ENCODE measurements around the gene GLRX3. TPM values are rescaled to one million over a fixed set of nuclear protein-coding genes. Genes with fewer than 3 reads are reported as not detected.

GLRX3 gene
- total and polyA plus RNA-seq, 2 donors (not counting 3 experiments of a cell fraction or from before 2014, with no cell fraction given) = 71.6 to 132 TPM

DNA sequence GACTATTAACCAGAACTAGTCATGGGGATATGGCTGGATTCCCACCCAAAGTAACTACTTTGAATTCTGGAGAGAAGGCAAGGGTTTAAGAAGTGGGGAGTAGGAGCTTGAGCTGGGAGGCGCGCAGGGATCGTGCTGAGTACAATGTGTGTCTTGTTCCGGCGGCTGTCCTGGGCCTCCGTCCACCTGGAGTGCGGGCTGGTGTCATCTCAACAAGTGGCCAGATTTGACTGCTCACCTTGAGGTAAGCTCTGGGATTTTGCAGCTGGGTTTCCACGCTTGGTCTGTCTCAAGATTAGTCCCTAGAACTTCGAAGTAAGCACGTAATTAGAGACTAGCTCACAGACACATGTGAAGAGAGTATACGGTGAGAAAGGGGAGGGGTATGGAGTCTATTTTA, 49.4 kb downstream of the GLRX3 start:
- FAIRE-seq (no peak), DNase-seq (ENCODE audit: low read depth, low spot score) (no peak)
- no peaks in the 10 kb centered on the region for H3K27me3 ChIP-seq (ENCODE audit: control insufficient read depth in 2 of 2, insufficient read depth in 2 of 2, low read length in 2 of 2)
- no peak overlapping the region for H3K4me2 ChIP-seq (ENCODE audit: insufficient read depth, low read length)
- ChIA-PET POLR2A (no interaction called here), CTCF (interaction anchor here (0.9 kb wide), 1 partner anchor 1689 kb away, joined by 3 read pairs; no protein-coding TSS in a partner anchor)
- peaks cover 2% of the 10 kb centered on the region for H3K79me2 ChIP-seq (ENCODE audit: control insufficient read depth, insufficient read depth, low read length)
- no TSS peak for BruUV-seq (replicated peaks)
- intact Hi-C loops (cut with micrococcal nuclease) = no loop called here
- no peak overlapping the region for H3K27ac ChIP-seq (ENCODE audit: insufficient read depth, low read depth, low read length)
- no peaks in the 10 kb centered on the region for H3K9me3 ChIP-seq (replicated peaks; ENCODE audit: control insufficient read depth, insufficient read depth, low read length)
- H3K4me3 ChIP-seq (replicated peaks in 1 of 3; ENCODE audit: insufficient read depth in 1 of 3, low read depth in 1 of 3, low read length in 3 of 3) = no peak overlapping the region
- H3K36me3 ChIP-seq (ENCODE audit: control insufficient read depth in 2 of 2, extremely low read depth in 1 of 2, insufficient read depth in 2 of 2, low read length in 2 of 2) = peaks cover 12 to 17% of the 10 kb centered on the region in 2 experiments
- H3K4me1 ChIP-seq (ENCODE audit: control insufficient read depth, extremely low read depth, insufficient read depth, low read length) = no peaks in the 10 kb centered on the region
- no peaks in the 10 kb centered on the region for H3K9me1 ChIP-seq (replicated peaks; ENCODE audit: control insufficient read depth, extremely low read depth, insufficient read depth, low read length)
- dilution Hi-C loops (cut with MboI; ENCODE audit: extremely low pct_ligation_motif_present, low sequenced_read_pairs) = no loop called here
- no peak overlapping the region for H3K9ac ChIP-seq (replicated peaks; ENCODE audit: extremely low read depth, insufficient read depth, low read length)
- H2AFZ ChIP-seq (ENCODE audit: low read depth, low read length) = no peak overlapping the region
- no peaks in the 10 kb centered on the region for H4K20me1 ChIP-seq (replicated peaks; ENCODE audit: control insufficient read depth, extremely low read depth, insufficient read depth, low read length)
- TF ChIP-seq JUN (IDR thresholded peaks at IDR 0.05; ENCODE audit: borderline replicate concordance, insufficient read depth, insufficient read length, low read depth) = no peak
- no peak for TF ChIP-seq POLR2AphosphoS5 (IDR thresholded peaks at IDR 0.05; ENCODE audit: insufficient read depth, low read depth, low read length)

DNA sequence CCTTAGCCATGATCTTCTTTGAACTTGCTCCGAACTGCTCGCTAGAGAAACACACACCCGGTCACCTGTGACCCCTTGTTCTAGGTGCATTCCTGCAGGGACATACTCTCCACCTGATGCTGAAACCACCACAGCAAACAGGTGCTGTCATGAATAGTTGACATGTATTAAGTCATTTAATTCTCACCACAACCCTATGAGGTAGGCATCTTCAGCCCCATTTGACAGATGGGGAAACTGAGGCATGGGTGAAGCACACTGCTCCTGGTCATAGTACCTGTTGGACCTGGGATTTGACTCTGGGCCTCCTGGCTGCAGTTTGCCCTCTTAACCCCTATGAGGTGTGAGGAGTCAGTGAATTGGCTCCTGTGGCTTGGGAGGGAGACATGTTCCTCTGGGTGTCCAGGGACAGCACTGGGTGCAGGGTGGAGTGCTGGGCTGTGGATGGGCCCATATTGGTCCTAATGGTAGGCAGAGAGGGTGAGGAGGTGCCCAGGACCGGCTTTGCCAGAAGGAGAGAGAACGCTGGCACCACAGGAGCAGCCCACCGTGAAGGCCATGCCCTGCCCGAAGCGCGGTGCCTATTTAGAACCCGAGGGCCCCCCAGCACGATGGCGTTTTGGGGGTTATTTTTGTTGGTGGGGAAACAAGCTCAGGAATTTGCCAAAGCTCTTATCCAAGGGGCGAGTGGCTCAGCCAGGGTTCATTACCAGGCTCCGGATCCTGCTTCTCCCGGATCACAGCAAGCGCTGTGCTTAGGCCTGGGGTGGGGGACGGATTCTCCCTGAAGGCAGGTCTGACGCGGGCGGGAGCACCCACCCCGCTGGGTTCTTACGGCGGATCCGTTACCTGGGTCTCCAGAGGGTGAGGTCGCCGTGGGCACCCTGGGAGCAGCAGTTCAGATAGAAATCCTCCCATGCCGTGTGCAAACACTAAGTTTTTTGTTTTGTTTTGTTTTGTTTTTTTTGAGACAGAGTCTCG, 52.3 kb downstream of the GLRX3 start:
- H3K4me3 ChIP-seq (replicated peaks in 1 of 3; ENCODE audit: insufficient read depth in 1 of 3, low read depth in 1 of 3, low read length in 3 of 3) = no peak overlapping the region
- no peak for TF ChIP-seq JUN (IDR thresholded peaks at IDR 0.05; ENCODE audit: borderline replicate concordance, insufficient read depth, insufficient read length, low read depth)
- TF ChIP-seq GATA2 (IDR thresholded peaks at IDR 0.05; ENCODE audit: insufficient read depth, insufficient read length, low read depth, low read length) = no peak
- TF ChIP-seq MYC (IDR thresholded peaks at IDR 0.05; ENCODE audit: low read depth, low read length) = no peak
- TF ChIP-seq, protein P1, sequence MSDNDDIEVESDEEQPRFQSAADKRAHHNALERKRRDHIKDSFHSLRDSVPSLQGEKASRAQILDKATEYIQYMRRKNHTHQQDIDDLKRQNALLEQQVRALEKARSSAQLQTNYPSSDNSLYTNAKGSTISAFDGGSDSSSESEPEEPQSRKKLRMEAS (IDR thresholded peaks at IDR 0.05; ENCODE audit: insufficient read depth, insufficient read length) = no peak
- TF ChIP-seq POLR2AphosphoS5 (IDR thresholded peaks at IDR 0.05; ENCODE audit: insufficient read depth, low read depth, low read length) = no peak
- TF ChIP-seq EZH2 (IDR thresholded peaks at IDR 0.05; ENCODE audit: borderline replicate concordance, low read depth, low read length, severe bottlenecking) = no peak
- no peak for TF ChIP-seq FOS (IDR thresholded peaks at IDR 0.05; ENCODE audit: borderline replicate concordance, insufficient read depth, low read length)
- TF ChIP-seq, protein P2, sequence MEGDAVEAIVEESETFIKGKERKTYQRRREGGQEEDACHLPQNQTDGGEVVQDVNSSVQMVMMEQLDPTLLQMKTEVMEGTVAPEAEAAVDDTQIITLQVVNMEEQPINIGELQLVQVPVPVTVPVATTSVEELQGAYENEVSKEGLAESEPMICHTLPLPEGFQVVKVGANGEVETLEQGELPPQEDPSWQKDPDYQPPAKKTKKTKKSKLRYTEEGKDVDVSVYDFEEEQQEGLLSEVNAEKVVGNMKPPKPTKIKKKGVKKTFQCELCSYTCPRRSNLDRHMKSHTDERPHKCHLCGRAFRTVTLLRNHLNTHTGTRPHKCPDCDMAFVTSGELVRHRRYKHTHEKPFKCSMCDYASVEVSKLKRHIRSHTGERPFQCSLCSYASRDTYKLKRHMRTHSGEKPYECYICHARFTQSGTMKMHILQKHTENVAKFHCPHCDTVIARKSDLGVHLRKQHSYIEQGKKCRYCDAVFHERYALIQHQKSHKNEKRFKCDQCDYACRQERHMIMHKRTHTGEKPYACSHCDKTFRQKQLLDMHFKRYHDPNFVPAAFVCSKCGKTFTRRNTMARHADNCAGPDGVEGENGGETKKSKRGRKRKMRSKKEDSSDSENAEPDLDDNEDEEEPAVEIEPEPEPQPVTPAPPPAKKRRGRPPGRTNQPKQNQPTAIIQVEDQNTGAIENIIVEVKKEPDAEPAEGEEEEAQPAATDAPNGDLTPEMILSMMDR (IDR thresholded peaks at IDR 0.05; ENCODE audit: extremely low read depth in 1 of 2, insufficient read depth in 1 of 2, low read depth in 1 of 2, low read length in 2 of 2) = no peak
- TF ChIP-seq POLR2A (IDR thresholded peaks at IDR 0.05; ENCODE audit: low read depth, low read length) = no peak
- BruUV-seq (replicated peaks) = no TSS peak
- H3K27me3 ChIP-seq (ENCODE audit: control insufficient read depth in 2 of 2, insufficient read depth in 2 of 2, low read length in 2 of 2) = no peaks in the 10 kb centered on the region
- no peak for DNase-seq (ENCODE audit: low read depth, low spot score)
- no peaks in the 10 kb centered on the region for H3K4me1 ChIP-seq (ENCODE audit: control insufficient read depth, extremely low read depth, insufficient read depth, low read length)
- POLR2A ChIA-PET = no interaction called here
- no peak for FAIRE-seq
- dilution Hi-C loops (cut with MboI; ENCODE audit: extremely low pct_ligation_motif_present, low sequenced_read_pairs) (no loop called here), intact Hi-C loops (cut with micrococcal nuclease) (no loop called here)
- H3K36me3 ChIP-seq (ENCODE audit: control insufficient read depth in 2 of 2, extremely low read depth in 1 of 2, insufficient read depth in 2 of 2, low read length in 2 of 2) = peaks cover 8 to 11% of the 10 kb centered on the region in 2 experiments
- H3K79me2 ChIP-seq (ENCODE audit: control insufficient read depth, insufficient read depth, low read length) = no peaks in the 10 kb centered on the region
- H3K9me3 ChIP-seq (replicated peaks; ENCODE audit: control insufficient read depth, insufficient read depth, low read length) = no peaks in the 10 kb centered on the region
- H2AFZ ChIP-seq (ENCODE audit: low read depth, low read length) = no peak overlapping the region
- no peaks in the 10 kb centered on the region for H3K9me1 ChIP-seq (replicated peaks; ENCODE audit: control insufficient read depth, extremely low read depth, insufficient read depth, low read length)
- no peak overlapping the region for H3K4me2 ChIP-seq (ENCODE audit: insufficient read depth, low read length)
- no peaks in the 10 kb centered on the region for H4K20me1 ChIP-seq (replicated peaks; ENCODE audit: control insufficient read depth, extremely low read depth, insufficient read depth, low read length)
- CTCF ChIA-PET = interaction anchor here (1.3 to 1.7 kb wide), 2 partner anchors 10 to 1834 kb away, joined by 3 to 7 read pairs; no protein-coding TSS in a partner anchor
- H3K9ac ChIP-seq (replicated peaks; ENCODE audit: extremely low read depth, insufficient read depth, low read length) = no peak overlapping the region
- H3K27ac ChIP-seq (ENCODE audit: insufficient read depth, low read depth, low read length) = no peak overlapping the region

Data from endothelial cell of umbilical vein (primary cell).